DND-41 (cell line): ENCODE data around the gene HOXD10.

Source experiments
- EZH2 ChIP-seq: IDR thresholded peaks from 3 replicates; pipeline ENCODE4 v1.6.1; 2012; ENCODE audit warnings: borderline replicate concordance, low read depth, mild to moderate bottlenecking, moderate library complexity, low read length, inconsistent platforms; ENCODE audit not compliant: severe bottlenecking
- TF ChIP-seq, protein P1 (sequence below): IDR thresholded peaks from 2 replicates; pipeline ENCODE4 v1.5.1; 2012; ENCODE audit warnings: borderline replicate concordance, low read length, moderate library complexity, mild to moderate bottlenecking; ENCODE audit not compliant: poor library complexity, severe bottlenecking; ENCODE audit errors: extremely low read depth

DNA sequence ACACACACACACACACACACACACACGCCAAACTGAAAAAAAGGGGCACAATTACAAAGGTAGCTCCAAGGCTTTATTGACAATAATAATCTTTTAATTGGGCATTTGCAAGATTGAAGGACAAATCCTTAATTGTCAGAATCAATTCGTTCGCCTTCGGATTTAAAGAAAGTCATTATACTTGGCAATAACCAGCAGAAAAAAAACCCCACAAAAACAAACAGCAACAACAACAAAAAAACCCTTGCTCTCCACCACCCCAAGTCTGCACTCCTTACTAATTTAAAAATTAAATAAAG, 11.1 kb downstream of the HOXD10 start:
- no peak for TF ChIP-seq EZH2
- TF ChIP-seq, protein P1, sequence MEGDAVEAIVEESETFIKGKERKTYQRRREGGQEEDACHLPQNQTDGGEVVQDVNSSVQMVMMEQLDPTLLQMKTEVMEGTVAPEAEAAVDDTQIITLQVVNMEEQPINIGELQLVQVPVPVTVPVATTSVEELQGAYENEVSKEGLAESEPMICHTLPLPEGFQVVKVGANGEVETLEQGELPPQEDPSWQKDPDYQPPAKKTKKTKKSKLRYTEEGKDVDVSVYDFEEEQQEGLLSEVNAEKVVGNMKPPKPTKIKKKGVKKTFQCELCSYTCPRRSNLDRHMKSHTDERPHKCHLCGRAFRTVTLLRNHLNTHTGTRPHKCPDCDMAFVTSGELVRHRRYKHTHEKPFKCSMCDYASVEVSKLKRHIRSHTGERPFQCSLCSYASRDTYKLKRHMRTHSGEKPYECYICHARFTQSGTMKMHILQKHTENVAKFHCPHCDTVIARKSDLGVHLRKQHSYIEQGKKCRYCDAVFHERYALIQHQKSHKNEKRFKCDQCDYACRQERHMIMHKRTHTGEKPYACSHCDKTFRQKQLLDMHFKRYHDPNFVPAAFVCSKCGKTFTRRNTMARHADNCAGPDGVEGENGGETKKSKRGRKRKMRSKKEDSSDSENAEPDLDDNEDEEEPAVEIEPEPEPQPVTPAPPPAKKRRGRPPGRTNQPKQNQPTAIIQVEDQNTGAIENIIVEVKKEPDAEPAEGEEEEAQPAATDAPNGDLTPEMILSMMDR = no peak
